H9 (cell line): ENCODE results near the gene DACH1. TPM values are rescaled to one million over a fixed set of nuclear protein-coding genes. Genes with fewer than 3 reads are reported as not detected.

ENCODE experiments used
- DNase-seq: peaks from one replicate; pipeline ENCODE4 v3.0.0-alpha.2; 2017
- H2AFZ ChIP-seq: one replicate; pipeline ENCODE4 v1.6.1; 2013; ENCODE audit warnings: mild to moderate bottlenecking, low read length, control low read depth, moderate library complexity
- H2AK5ac ChIP-seq: 2 replicates; pipeline ENCODE4 v1.6.1; 2013; ENCODE audit warnings: low read length, control low read depth, mixed read lengths; ENCODE audit not compliant: insufficient read length
- H2BK120ac ChIP-seq: one replicate; pipeline ENCODE4 v1.6.1; 2013; ENCODE audit warnings: low read depth, mild to moderate bottlenecking, low read length, control low read depth, inconsistent platforms; ENCODE audit not compliant: poor library complexity, severe bottlenecking
- H2BK12ac ChIP-seq: 2 replicates; pipeline ENCODE4 v1.6.1; 2013; ENCODE audit warnings: low read length, control low read depth, mixed read lengths, low read depth; ENCODE audit not compliant: insufficient read length
- H2BK15ac ChIP-seq: 2 replicates; pipeline ENCODE4 v1.6.1; 2013; ENCODE audit warnings: low read depth, low read length, control low read depth
- H2BK20ac ChIP-seq: one replicate; pipeline ENCODE4 v1.6.1; 2013; ENCODE audit warnings: low read depth, mild to moderate bottlenecking, low read length, control low read depth, inconsistent platforms; ENCODE audit not compliant: poor library complexity, severe bottlenecking
- H2BK5ac ChIP-seq: 2 replicates; pipeline ENCODE4 v1.6.1; 2013; ENCODE audit warnings: low read length, control low read depth, mixed read lengths; ENCODE audit not compliant: insufficient read length
- H3K14ac ChIP-seq: 2 replicates; pipeline ENCODE4 v1.6.1; 2013; ENCODE audit warnings: low read length, control low read depth; ENCODE audit not compliant: insufficient read depth
- H3K18ac ChIP-seq: 2 replicates; pipeline ENCODE4 v1.6.1; 2013; ENCODE audit warnings: low read depth, mild to moderate bottlenecking, mixed read lengths, low read length, control low read depth; ENCODE audit not compliant: insufficient read length
- H3K23ac ChIP-seq: 2 replicates; pipeline ENCODE4 v1.6.1; 2013; ENCODE audit warnings: low read length, control low read depth, mixed read lengths, low read depth; ENCODE audit not compliant: insufficient read length
- H3K23me2 ChIP-seq: 2 replicates; pipeline ENCODE4 v1.6.1; 2013; ENCODE audit warnings: low read depth, mild to moderate bottlenecking, mixed read lengths, low read length, control low read depth; ENCODE audit not compliant: insufficient read length, poor library complexity, severe bottlenecking
- H3K27ac ChIP-seq: 2 replicates; pipeline ENCODE4 v1.5.1; 2013; ENCODE audit warnings: low read length, control low read depth, mixed read lengths, low read depth; ENCODE audit not compliant: insufficient read length
- H3K27me3 ChIP-seq: 2 replicates; pipeline ENCODE4 v1.6.1; 2013; ENCODE audit warnings: low read length, control low read depth, inconsistent platforms; ENCODE audit not compliant: insufficient read depth
- H3K4ac ChIP-seq: 2 replicates; pipeline ENCODE4 v1.6.1; 2013; ENCODE audit warnings: low read depth, mild to moderate bottlenecking, control low read depth, inconsistent platforms, low read length, moderate library complexity
- H3K4me1 ChIP-seq: 2 replicates; pipeline ENCODE4 v1.6.1; 2013; ENCODE audit warnings: low read length, control low read depth, inconsistent platforms; ENCODE audit not compliant: insufficient read depth
- H3K4me2 ChIP-seq: 2 replicates; pipeline ENCODE4 v1.6.1; 2013; ENCODE audit warnings: low read length, control low read depth, mixed read lengths; ENCODE audit not compliant: insufficient read length, insufficient read depth
- H3K56ac ChIP-seq: 2 replicates; pipeline ENCODE4 v1.6.1; 2013; ENCODE audit warnings: low read depth, mild to moderate bottlenecking, mixed read lengths, low read length, control low read depth; ENCODE audit not compliant: insufficient read length
- H3K79me1 ChIP-seq: 2 replicates; pipeline ENCODE4 v1.6.1; 2013; ENCODE audit warnings: low read depth, mild to moderate bottlenecking, moderate library complexity, low read length, control low read depth, inconsistent platforms; ENCODE audit not compliant: insufficient read depth, poor library complexity, severe bottlenecking
- H3K79me2 ChIP-seq: 2 replicates; pipeline ENCODE4 v1.6.1; 2013; ENCODE audit warnings: low read length, control low read depth, inconsistent platforms; ENCODE audit not compliant: insufficient read depth
- H3K9ac ChIP-seq: 2 replicates; pipeline ENCODE4 v1.6.1; 2013; ENCODE audit warnings: low read length, control low read depth, mixed read lengths; ENCODE audit not compliant: insufficient read length; ENCODE audit errors: extremely low read depth
- H3K9me3 ChIP-seq: one replicate; pipeline ENCODE4 v1.6.1; 2013; ENCODE audit warnings: low read depth, low read length, inconsistent platforms; ENCODE audit not compliant: control insufficient read depth
- H3T11ph ChIP-seq: one replicate; pipeline ENCODE4 v1.6.1; 2013; ENCODE audit warnings: mild to moderate bottlenecking, low read length, control low read depth, inconsistent platforms
- H4K20me1 ChIP-seq: one replicate; pipeline ENCODE4 v1.6.1; 2013; ENCODE audit not compliant: control insufficient read depth, insufficient read length, insufficient read depth
- H4K5ac ChIP-seq: 2 replicates; pipeline ENCODE4 v1.6.1; 2013; ENCODE audit warnings: low read depth, mild to moderate bottlenecking, mixed read lengths, low read length, control low read depth; ENCODE audit not compliant: insufficient read length
- H4K8ac ChIP-seq: replicated peaks from 2 replicates; pipeline ENCODE4 v1.6.1; 2013; ENCODE audit warnings: low read length, control low read depth, mixed read lengths, low read depth; ENCODE audit not compliant: insufficient read length
- H4K91ac ChIP-seq: 2 replicates; pipeline ENCODE4 v1.6.1; 2013; ENCODE audit warnings: low read depth, mild to moderate bottlenecking, moderate library complexity, mixed read lengths, low read length, control low read depth; ENCODE audit not compliant: insufficient read length
- H3K27ac Mint-ChIP-seq, 3 experiments: 2 replicates in 2 of 3; 3 replicates in 1 of 3; pipeline ENCODE4 v1.8.0; 2020 to 2021; ENCODE audit warnings: mixed read lengths in 3 of 3, mild to moderate bottlenecking in 1 of 3, moderate library complexity in 1 of 3
- H3K27me3 Mint-ChIP-seq: 2 replicates; pipeline ENCODE4 v1.8.0; 2021; ENCODE audit warnings: low read depth, mild to moderate bottlenecking, moderate library complexity, mixed read lengths
- H3K36me3 Mint-ChIP-seq, 3 experiments: 2 replicates in 2 of 3; 3 replicates in 1 of 3; pipeline ENCODE4 v1.8.0; 2020 to 2021; ENCODE audit warnings: low read depth in 3 of 3, mixed read lengths in 3 of 3; ENCODE audit not compliant: insufficient read depth in 1 of 3
- H3K4me1 Mint-ChIP-seq, 2 experiments: 2 replicates each; pipeline ENCODE4 v1.8.0; 2020; ENCODE audit warnings: mixed read lengths in 2 of 2
- H3K4me3 Mint-ChIP-seq, 2 experiments: 2 replicates in 1 of 2; 3 replicates in 1 of 2; pipeline ENCODE4 v1.8.0; 2020 to 2021; ENCODE audit warnings: mild to moderate bottlenecking in 2 of 2, mixed read lengths in 2 of 2, moderate library complexity in 1 of 2
- H3K9me3 Mint-ChIP-seq, 2 experiments: 2 replicates in 1 of 2; 3 replicates in 1 of 2; pipeline ENCODE4 v1.8.0; 2020; ENCODE audit warnings: mild to moderate bottlenecking in 2 of 2, mixed read lengths in 2 of 2, moderate library complexity in 1 of 2
- total RNA-seq: library from RNA; stranded (reverse); gene quantifications from 2 replicates; pipeline ENCODE4 v1.2.1, GENCODE V29; 2021
- TF ChIP-seq, protein P1 (sequence below): fragments of 200-600 bp; sonication (generic); conservative IDR thresholded peaks from 3 replicates; pipeline ENCODE4 v1.8.0; 2021; ENCODE audit warnings: antibody characterized with exemption, mild to moderate bottlenecking

Gene DACH1
- total RNA-seq, 1 experiment from 2014 or later: not detected

DNA sequence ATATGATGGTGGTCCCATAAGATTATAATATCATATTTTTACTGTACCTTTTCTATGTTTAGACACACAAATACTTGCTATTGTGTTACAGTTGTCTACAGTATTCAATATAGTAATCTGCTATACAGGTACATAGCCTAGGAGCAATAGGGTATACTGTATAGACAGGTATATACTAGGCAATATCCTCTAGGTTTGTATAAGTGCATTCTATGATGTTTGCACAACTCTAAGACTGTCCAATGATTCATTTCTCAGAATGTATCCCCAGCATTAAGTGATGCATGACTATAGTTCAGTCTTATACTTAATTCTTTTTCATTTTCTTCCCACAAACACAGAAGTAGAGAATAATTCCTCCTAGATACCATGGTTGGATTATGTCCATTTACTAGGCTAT, 383.3 kb downstream of the DACH1 start:
- no peak overlapping the region for H3K56ac ChIP-seq
- no peak overlapping the region for H2AFZ ChIP-seq
- no peak overlapping the region for H4K91ac ChIP-seq
- no peak overlapping the region for H3T11ph ChIP-seq
- no peak overlapping the region for H2BK15ac ChIP-seq
- H3K4me2 ChIP-seq: no peak overlapping the region
- H3K18ac ChIP-seq: no peak overlapping the region
- no peak overlapping the region for H3K4ac ChIP-seq
- no peak overlapping the region for H2AK5ac ChIP-seq
- H3K27ac Mint-ChIP-seq: no peak overlapping the region
- no peaks in the 10 kb centered on the region for H3K4me1 Mint-ChIP-seq
- no peak overlapping the region for H4K5ac ChIP-seq
- TF ChIP-seq, protein P1, sequence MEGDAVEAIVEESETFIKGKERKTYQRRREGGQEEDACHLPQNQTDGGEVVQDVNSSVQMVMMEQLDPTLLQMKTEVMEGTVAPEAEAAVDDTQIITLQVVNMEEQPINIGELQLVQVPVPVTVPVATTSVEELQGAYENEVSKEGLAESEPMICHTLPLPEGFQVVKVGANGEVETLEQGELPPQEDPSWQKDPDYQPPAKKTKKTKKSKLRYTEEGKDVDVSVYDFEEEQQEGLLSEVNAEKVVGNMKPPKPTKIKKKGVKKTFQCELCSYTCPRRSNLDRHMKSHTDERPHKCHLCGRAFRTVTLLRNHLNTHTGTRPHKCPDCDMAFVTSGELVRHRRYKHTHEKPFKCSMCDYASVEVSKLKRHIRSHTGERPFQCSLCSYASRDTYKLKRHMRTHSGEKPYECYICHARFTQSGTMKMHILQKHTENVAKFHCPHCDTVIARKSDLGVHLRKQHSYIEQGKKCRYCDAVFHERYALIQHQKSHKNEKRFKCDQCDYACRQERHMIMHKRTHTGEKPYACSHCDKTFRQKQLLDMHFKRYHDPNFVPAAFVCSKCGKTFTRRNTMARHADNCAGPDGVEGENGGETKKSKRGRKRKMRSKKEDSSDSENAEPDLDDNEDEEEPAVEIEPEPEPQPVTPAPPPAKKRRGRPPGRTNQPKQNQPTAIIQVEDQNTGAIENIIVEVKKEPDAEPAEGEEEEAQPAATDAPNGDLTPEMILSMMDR: no peak
- no peak overlapping the region for H2BK20ac ChIP-seq
- no peaks in the 10 kb centered on the region for H3K79me2 ChIP-seq
- DNase-seq: no peak
- H3K36me3 Mint-ChIP-seq: no peaks in the 10 kb centered on the region
- H3K79me1 ChIP-seq: no peaks in the 10 kb centered on the region
- no peak overlapping the region for H3K27ac ChIP-seq
- H3K23me2 ChIP-seq: no peaks in the 10 kb centered on the region
- H2BK5ac ChIP-seq: no peak overlapping the region
- H3K23ac ChIP-seq: no peak overlapping the region
- no peak overlapping the region for H3K4me3 Mint-ChIP-seq
- H3K27me3 Mint-ChIP-seq: no peaks in the 10 kb centered on the region
- H3K9me3 Mint-ChIP-seq: no peaks in the 10 kb centered on the region
- H4K8ac ChIP-seq: no peak overlapping the region
- no peak overlapping the region for H3K9ac ChIP-seq
- no peaks in the 10 kb centered on the region for H3K4me1 ChIP-seq
- H3K14ac ChIP-seq: no peak overlapping the region
- H4K20me1 ChIP-seq: no peaks in the 10 kb centered on the region
- H3K27me3 ChIP-seq: no peaks in the 10 kb centered on the region
- H3K9me3 ChIP-seq: no peaks in the 10 kb centered on the region
- H2BK120ac ChIP-seq: no peak overlapping the region
- no peak overlapping the region for H2BK12ac ChIP-seq
